A172 (cell line): Measurements from ENCODE around the gene ZSCAN2. TPM values are rescaled to one million over a fixed set of nuclear protein-coding genes. Genes with fewer than 3 reads are reported as not detected.

Experiments
- DNase-seq: peaks from one replicate; pipeline ENCODE4 v3.0.0-alpha.2; 2015; ENCODE audit warnings: low spot score
- total RNA-seq: library from RNA; depleted of rRNA; stranded (reverse); fragments of >200 nt; shearing (Covaris generic); gene quantifications from 2 replicates; pipeline ENCODE4 v1.2.3, GENCODE V29; 2014; rRNA removed

Gene ZSCAN2
- total RNA-seq, 1 experiment from 2014 or later: 17.5 TPM

- no peak for DNase-seq
Observed at GRCh38 chr15:84669726-84670125, 68.9 kb downstream of the ZSCAN2 start.

- peak; percentile 37 for DNase-seq
Observed at GRCh38 chr15:84671211-84671610, 70.4 kb downstream of the ZSCAN2 start.

Other genes with a start within 250 kb of the ZSCAN2 start
- 17.8 and 19.0 TPM in 2 replicates for gene WDR73, start 53.3 kb downstream of the ZSCAN2 start, total RNA-seq
- gene NMB, start 57.2 kb downstream of the ZSCAN2 start, total RNA-seq: 0.53 and 2.8 TPM in 2 replicates
- gene SEC11A, start 115.1 kb downstream of the ZSCAN2 start, total RNA-seq: 262 and 270 TPM in 2 replicates
- 5.6 and 6.9 TPM in 2 replicates for gene ZNF592, start 147.6 kb downstream of the ZSCAN2 start, total RNA-seq
- 0.10 and 0.12 TPM in 2 replicates for gene ALPK3, start 216.3 kb downstream of the ZSCAN2 start, total RNA-seq